ENCODE data around the gene BCAS3. TPM values are rescaled to one million over a fixed set of nuclear protein-coding genes. Genes with fewer than 3 reads are reported as not detected.

BCAS3 gene
- total RNA-seq, 1 donor from 2014 or later, result 22.6 TPM

- no peaks in the 10 kb centered on the region for H3K27me3 Mint-ChIP-seq (ENCODE audit: low read depth)
- no peak overlapping the region for H3K27ac Mint-ChIP-seq (ENCODE audit: unreplicated experiment)
- H3K36me3 Mint-ChIP-seq (ENCODE audit: low read depth), result peaks cover 3% of the 10 kb centered on the region
- peaks cover 7% of the 10 kb centered on the region for H3K4me1 Mint-ChIP-seq (ENCODE audit: low read depth)
- no peak for DNase-seq (ENCODE audit: low spot score)
- H3K4me3 Mint-ChIP-seq (ENCODE audit: unreplicated experiment), result no peak overlapping the region
- TF ChIP-seq CTCF (IDR thresholded peaks at IDR 0.05), result no peak
- H3K9me3 Mint-ChIP-seq (ENCODE audit: low read depth), result no peaks in the 10 kb centered on the region
These were observed 693.5 kb downstream of the BCAS3 start for GRCh38 chr17:61371179-61371578.

- Mint-ChIP-seq H3K27ac (ENCODE audit: unreplicated experiment) (no peak overlapping the region), H3K27me3 (ENCODE audit: low read depth) (no peaks in the 10 kb centered on the region), H3K4me3 (ENCODE audit: unreplicated experiment) (no peak overlapping the region), H3K9me3 (ENCODE audit: low read depth) (no peaks in the 10 kb centered on the region), H3K36me3 (ENCODE audit: low read depth) (peaks cover 4% of the 10 kb centered on the region), H3K4me1 (ENCODE audit: low read depth) (peaks cover 7% of the 10 kb centered on the region)
- no peak for TF ChIP-seq CTCF (IDR thresholded peaks at IDR 0.05)
- DNase-seq (ENCODE audit: low spot score), result no peak
These were observed 694.0 kb downstream of the BCAS3 start for GRCh38 chr17:61371606-61372005.

- DNase-seq (ENCODE audit: low spot score), result no peak
- Mint-ChIP-seq H3K27me3 (ENCODE audit: low read depth) (no peaks in the 10 kb centered on the region), H3K4me1 (ENCODE audit: low read depth) (peaks cover 7% of the 10 kb centered on the region), H3K4me3 (ENCODE audit: unreplicated experiment) (no peak overlapping the region), H3K27ac (ENCODE audit: unreplicated experiment) (no peak overlapping the region), H3K9me3 (ENCODE audit: low read depth) (no peaks in the 10 kb centered on the region), H3K36me3 (ENCODE audit: low read depth) (peaks cover 4% of the 10 kb centered on the region)
- TF ChIP-seq CTCF (IDR thresholded peaks at IDR 0.05), result no peak
These were observed 694.8 kb downstream of the BCAS3 start for GRCh38 chr17:61372436-61372835.

- Mint-ChIP-seq H3K4me1 (ENCODE audit: low read depth) (peaks cover 7% of the 10 kb centered on the region), H3K4me3 (ENCODE audit: unreplicated experiment) (no peak overlapping the region), H3K27ac (ENCODE audit: unreplicated experiment) (no peak overlapping the region), H3K9me3 (ENCODE audit: low read depth) (no peaks in the 10 kb centered on the region), H3K27me3 (ENCODE audit: low read depth) (no peaks in the 10 kb centered on the region), H3K36me3 (ENCODE audit: low read depth) (peaks cover 6% of the 10 kb centered on the region)
- TF ChIP-seq CTCF (IDR thresholded peaks at IDR 0.05), result no peak
- DNase-seq (ENCODE audit: low spot score), result no peak
These were observed 699.5 kb downstream of the BCAS3 start for GRCh38 chr17:61376931-61377838.

- no peaks in the 10 kb centered on the region for H3K27me3 Mint-ChIP-seq (ENCODE audit: low read depth)
- no peak overlapping the region for H3K4me3 Mint-ChIP-seq (ENCODE audit: unreplicated experiment)
- H3K4me1 Mint-ChIP-seq (ENCODE audit: low read depth), result no peaks in the 10 kb centered on the region
- peaks cover 5% of the 10 kb centered on the region for H3K36me3 Mint-ChIP-seq (ENCODE audit: low read depth)
- DNase-seq (ENCODE audit: low spot score), result no peak
- H3K9me3 Mint-ChIP-seq (ENCODE audit: low read depth), result no peaks in the 10 kb centered on the region
- no peak for TF ChIP-seq CTCF (IDR thresholded peaks at IDR 0.05)
- H3K27ac Mint-ChIP-seq (ENCODE audit: unreplicated experiment), result no peak overlapping the region
These were observed 701.2 kb downstream of the BCAS3 start for GRCh38 chr17:61378658-61379456.
